HL-60/S4 treated with phorbol 12-myristate 13-acetate at 8.2 ng/mL for 4 days and 3 days (cell line): Measurements from ENCODE around the gene MS4A15.
"Not testable (repeated sequence)": the region's sequence is repeated elsewhere in the genome, so short reads cannot be mapped to it uniquely, and the experiment has no call there.

Source experiments
- in situ Hi-C: fragments of 300-500 bp; cut with MboI; formaldehyde crosslinking; loops from 2 replicates; pipeline ENCODE4 v1.15.0; 2022; ENCODE audit warnings: low sequenced_read_pairs

Gene MS4A15

GRCh38 chr11:60798631-60799030, 42.0 kb downstream of the MS4A15 start:
- in situ Hi-C loops: no loop called here

- in situ Hi-C loops: no loop called here
Observed at GRCh38 chr11:60801194-60801593, 44.5 kb downstream of the MS4A15 start.

GRCh38 chr11:60803273-60803936, 46.7 kb downstream of the MS4A15 start:
- in situ Hi-C loops: no loop called here

GRCh38 chr11:60809249-60809648, 52.6 kb downstream of the MS4A15 start:
- in situ Hi-C loops: no loop called here

- in situ Hi-C loops: no loop called here
Observed at GRCh38 chr11:60809691-60810090, 53.0 kb downstream of the MS4A15 start.

GRCh38 chr11:60810151-60810550, 53.5 kb downstream of the MS4A15 start:
- in situ Hi-C loops: no loop called here

GRCh38 chr11:60810569-60810968, 53.9 kb downstream of the MS4A15 start:
- in situ Hi-C loops: no loop called here

GRCh38 chr11:60813324-60813723, 56.7 kb downstream of the MS4A15 start:
- in situ Hi-C loops: no loop called here

- in situ Hi-C loops: no loop called here
Observed at GRCh38 chr11:60814112-60814511, 57.4 kb downstream of the MS4A15 start.

GRCh38 chr11:60816590-60817157, 60.0 kb downstream of the MS4A15 start:
- in situ Hi-C loops: no loop called here

- in situ Hi-C loops: no loop called here
Observed at GRCh38 chr11:60818057-60818456, 61.4 kb downstream of the MS4A15 start.

- in situ Hi-C loops: no loop called here
Observed at GRCh38 chr11:60821827-60822599, 65.3 kb downstream of the MS4A15 start.

GRCh38 chr11:60823745-60824306, 67.2 kb downstream of the MS4A15 start:
- in situ Hi-C loops: not testable (repeated sequence)

- in situ Hi-C loops: no loop called here
Observed at GRCh38 chr11:60825118-60825517, 68.5 kb downstream of the MS4A15 start.

GRCh38 chr11:60825790-60826189, 69.1 kb downstream of the MS4A15 start:
- in situ Hi-C loops: no loop called here
